Measurements from ENCODE around the gene PPIA.
A peak's percentile ranks its signal among the peaks of the same experiment; 100 is the strongest.

Gene PPIA

DNA sequence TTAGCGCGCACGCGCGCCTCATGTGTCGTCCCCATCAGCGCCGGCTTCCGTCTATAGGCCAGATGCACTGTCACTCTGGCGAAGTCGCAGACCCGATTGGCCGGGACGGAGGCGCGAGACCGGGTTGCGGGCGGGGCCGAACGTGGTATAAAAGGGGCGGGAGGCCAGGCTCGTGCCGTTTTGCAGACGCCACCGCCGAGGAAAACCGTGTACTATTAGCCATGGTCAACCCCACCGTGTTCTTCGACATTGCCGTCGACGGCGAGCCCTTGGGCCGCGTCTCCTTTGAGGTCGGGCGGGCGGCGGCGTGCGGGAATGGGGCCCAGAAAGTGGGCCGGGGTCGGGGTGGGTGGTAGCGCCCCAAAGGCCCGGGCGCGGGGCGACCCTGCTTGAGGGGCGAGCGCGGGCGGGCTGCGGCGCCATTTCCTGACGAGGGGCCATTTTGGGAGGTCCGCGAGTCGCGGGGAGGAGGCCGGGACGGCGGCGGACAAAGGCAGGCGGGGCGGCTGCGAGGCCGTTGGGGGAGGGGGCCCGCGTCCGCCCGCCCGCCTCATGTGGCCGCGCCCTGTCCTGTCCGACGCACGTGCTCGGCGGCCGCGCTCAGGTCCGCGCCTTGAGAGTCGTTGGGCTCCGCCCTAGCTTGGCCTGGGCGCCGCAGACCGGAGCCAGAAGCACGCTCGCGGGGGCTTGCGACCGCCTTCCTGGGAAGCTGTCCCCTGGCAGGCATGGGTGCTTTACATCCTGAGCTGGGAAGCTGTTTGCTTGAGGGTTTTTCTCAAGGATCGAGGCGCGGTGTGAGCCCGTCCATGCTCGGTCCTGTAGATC is at the start of gene PPIA:
PPIA (plus strand) TSS at position 178 of the 825 bp plus-strand sequence; CDS start at position 222, 44 bp downstream.
- peak; percentile 96 to 99 (median 98) for DNase-seq
- intact Hi-C loops (cut with DNase I), result loop anchor here (2.0 kb wide), 3 partner anchors 48 to 214 kb away; partner anchors contain the start of genes H2AZ2, TMED4 and ZMIZ2

DNA sequence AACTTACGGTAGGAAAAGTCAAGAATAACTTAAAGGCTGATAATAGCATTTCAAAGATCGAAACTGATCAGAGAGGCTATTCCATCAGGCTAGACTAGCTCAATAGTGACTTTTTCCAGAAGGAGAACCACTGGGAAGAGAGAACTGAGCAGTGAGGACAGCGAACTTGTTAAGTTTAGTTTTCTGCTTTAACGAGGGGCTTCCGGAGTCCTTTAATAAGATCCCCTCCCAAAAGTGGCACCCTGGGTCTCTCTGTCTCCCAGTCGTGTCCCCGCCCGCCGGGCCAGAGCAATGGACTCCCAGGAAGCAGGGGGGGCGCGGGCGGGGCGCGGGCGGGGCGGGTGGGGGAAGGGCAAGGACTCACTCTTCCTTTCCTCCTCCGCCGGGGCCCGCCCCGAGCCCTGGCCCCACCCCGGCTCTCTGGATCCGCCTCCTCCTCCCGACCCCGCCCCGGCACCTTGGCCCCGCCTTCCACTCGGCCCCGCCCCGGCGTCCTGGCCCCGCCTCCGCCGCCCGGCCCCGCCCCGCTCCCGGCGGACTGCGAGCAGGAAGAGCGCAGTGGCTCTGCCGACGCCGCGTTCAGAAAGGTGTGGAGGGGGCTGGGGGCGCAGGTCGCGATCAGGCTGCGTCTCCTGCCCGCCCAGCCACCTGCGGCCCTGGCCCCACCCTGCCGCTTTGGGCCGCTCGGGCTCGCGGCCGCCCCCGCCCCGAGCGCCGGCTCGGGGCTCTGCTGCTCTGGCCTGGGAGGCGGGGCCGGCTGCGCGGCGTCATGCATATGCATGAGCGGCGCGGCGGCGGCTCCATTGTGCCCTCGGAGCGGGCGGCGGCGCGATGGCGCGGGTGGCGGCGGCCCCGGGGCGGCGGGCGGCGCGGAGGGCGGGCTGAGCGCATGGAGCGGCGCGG is 48.2 kb upstream of the PPIA start, which contains the start of gene ZMIZ2:
ZMIZ2 (plus strand) TSS at position 803 of the 903 bp plus-strand sequence. CDS start 7,403 bp downstream, outside the sequence.
- peak; percentile 81 to 99 (median 97) for DNase-seq
- intact Hi-C loops (cut with DNase I), result loop anchor here (2.0 kb wide), 2 partner anchors 49 to 141 kb away; partner anchors contain the start of genes OGDH and PPIA

DNA sequence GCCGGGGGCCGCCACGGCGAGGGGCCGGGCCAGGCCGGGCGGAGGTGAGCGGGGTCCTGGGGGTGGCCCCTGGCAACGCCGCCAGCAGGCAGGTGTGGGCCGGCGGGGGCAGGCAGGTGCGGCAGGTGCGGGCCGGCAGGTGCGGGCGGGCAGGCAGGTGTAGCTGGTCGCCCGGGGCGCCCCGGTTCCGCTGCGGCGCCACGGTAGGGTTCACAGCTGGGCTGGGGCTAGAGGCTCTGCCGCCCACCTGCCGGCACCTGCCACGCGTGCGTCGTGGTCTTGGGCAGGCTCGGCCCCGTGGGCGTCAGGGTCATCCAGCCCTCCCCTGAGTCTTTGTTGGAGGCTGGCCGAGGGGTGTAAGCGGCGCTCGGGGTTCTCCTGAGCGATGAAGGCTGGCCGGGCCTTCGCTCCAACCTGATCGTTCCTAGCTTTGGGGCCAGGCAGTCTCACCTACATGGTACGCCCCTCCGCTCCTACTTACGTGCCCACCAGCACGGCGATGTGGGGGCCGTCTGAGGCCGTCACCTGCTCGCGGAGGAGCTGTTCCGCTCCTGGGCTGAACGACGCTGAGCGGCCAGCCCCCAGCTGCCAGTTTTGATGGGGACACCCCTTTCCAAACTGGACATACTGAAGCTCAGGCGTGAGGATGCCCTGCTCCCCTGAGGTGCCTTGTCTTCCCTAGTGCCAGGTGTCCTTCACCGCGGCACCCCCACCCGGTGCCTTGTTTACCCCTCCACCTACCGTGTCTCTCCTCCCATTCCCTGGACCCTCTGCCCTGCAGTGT is 47.3 kb upstream of the PPIA start:
- DNase-seq, result peak in 1 of 42 donors; percentile 44
- intact Hi-C loops (cut with DNase I), result loop anchor here (2.0 kb wide), 2 partner anchors 48 to 142 kb away; partner anchors contain the start of genes OGDH and PPIA

GRCh38 chr7:44749992-44750391 is 46.5 kb upstream of the PPIA start:
- intact Hi-C loops (cut with DNase I), result loop anchor here (2.0 to 10.0 kb wide), 3 partner anchors 47 to 143 kb away; partner anchors contain the start of genes H2AZ2, OGDH and PPIA
- no peak for DNase-seq

DNA sequence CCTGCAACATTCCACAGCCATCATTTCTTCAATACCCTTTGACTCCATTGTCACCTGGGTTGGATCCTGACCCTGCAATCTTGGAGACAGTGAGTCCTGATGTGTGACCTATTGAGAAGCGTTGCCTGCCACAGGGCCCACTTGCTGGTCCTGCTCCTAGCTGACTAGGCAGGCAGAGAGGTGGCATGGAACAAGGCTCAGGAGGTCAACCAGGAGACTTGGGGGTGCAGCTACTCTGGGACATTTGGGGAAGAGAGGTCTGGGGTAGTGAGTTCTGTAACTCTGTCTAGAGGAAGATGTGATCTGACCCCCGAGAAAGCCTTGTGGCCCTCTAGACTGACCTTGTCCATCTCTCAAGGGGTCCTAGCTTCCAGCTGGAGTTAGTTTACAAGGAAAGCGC is 46.1 kb upstream of the PPIA start:
- intact Hi-C loops (cut with DNase I), result loop anchor here (10.0 kb wide), 1 partner anchor 94 kb away; the partner anchor contains the start of gene H2AZ2

DNA sequence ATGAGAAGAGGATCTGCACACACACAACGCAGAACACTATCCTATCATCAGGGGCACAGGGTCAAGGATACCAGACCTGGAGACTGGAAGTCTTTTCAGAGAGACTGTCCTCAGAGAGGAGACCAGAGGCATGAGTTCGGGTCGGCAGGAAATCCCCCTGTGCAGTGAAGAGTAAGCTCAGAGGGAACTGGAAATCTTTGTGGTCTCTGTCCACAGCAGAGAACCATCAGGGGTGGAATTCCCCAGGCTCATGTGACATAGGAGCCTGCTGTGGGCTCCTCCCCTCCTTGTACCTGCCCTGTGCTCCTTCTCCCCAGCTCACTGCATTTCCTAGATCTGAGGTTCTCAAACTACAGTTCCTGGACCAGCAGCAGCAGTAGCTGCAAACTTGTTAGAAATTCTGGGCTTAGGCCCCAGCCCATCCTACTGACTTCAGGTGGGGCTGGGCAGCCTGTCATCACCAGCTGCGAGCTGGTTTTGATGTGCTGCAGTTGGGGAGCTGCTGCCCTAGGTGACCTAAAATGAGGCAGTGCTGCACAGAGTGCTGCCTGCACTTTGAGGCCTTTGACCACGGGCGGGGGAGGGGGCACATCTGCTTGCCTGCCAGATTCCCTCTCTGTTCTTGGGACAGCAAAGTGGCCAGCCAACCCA is 45.4 kb upstream of the PPIA start:
- no peak for DNase-seq
- intact Hi-C loops (cut with DNase I), result loop anchor here (10.0 kb wide), 1 partner anchor 94 kb away; the partner anchor contains the start of gene H2AZ2

More for the DNA sequence above, 46.1 kb upstream of the PPIA start:
- DNase-seq, result no peak

DNA sequence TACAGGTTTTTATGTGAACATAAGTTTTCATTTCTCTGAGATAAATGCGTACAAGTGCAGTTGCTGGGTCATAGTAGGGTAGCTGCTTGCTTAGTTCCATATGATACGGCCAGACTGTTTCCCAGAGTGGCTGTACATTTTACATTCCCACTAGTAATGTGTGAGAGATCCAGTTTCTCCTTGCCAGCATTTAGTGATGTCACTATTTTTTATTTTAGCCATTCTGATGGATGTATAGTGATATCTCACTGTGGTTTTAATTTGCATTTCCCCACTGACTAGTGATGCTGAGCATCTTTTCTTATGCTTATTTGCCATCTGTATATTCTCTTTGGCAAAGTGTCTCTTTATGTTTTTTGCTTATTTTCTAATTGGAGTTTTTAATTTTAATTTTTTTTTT is 43.7 kb upstream of the PPIA start:
- intact Hi-C loops (cut with DNase I), result loop anchor here (10.0 kb wide), 1 partner anchor 92 kb away; the partner anchor contains the start of gene H2AZ2
- DNase-seq, result no peak

DNA sequence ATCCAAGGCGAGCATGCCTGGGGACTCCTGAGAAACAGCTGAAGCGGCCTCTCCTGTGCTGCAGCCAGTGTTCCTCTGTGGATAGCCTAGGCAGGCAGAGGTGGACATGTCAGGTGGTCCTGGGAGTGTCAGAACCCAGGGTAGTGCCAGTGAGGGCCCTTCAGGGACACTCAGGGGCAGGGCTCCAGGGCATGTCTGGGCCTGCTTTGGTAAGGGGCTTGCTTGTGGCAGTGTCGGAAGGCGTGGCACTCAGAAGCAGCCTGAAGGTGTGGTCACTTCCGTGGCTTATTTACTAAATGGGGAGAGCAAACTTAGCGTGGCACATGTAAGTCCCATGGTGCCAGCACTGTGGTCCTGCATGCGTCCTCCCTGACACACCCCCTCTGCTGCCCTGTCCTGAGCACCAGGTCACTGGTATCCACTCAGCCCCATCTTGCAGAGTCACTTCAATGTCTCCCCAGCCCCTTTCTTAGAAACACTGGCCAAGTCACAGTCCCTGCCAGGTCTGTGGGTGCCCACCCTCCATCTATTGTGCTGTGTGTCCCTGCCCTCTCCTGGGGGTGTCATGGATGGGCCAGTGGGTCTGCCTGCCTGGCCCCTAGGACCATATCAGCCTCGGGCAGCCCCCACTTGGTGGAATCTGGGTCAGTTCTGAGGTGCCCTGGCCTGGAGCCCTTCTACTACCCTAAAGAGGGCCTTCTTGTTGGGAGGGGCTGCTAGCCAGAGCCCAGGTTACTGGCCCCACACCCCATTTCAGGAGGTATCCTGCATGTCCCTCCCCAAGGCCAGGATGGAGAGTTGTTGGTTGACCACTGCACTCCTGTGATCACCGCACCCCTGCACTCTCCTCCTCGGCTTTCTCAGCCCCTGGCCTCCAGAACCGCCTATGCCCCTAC is 41.4 kb upstream of the PPIA start:
- intact Hi-C loops (cut with DNase I), result loop anchor here (10.0 kb wide), 1 partner anchor 90 kb away; the partner anchor contains the start of gene H2AZ2
- DNase-seq, result no peak

DNA sequence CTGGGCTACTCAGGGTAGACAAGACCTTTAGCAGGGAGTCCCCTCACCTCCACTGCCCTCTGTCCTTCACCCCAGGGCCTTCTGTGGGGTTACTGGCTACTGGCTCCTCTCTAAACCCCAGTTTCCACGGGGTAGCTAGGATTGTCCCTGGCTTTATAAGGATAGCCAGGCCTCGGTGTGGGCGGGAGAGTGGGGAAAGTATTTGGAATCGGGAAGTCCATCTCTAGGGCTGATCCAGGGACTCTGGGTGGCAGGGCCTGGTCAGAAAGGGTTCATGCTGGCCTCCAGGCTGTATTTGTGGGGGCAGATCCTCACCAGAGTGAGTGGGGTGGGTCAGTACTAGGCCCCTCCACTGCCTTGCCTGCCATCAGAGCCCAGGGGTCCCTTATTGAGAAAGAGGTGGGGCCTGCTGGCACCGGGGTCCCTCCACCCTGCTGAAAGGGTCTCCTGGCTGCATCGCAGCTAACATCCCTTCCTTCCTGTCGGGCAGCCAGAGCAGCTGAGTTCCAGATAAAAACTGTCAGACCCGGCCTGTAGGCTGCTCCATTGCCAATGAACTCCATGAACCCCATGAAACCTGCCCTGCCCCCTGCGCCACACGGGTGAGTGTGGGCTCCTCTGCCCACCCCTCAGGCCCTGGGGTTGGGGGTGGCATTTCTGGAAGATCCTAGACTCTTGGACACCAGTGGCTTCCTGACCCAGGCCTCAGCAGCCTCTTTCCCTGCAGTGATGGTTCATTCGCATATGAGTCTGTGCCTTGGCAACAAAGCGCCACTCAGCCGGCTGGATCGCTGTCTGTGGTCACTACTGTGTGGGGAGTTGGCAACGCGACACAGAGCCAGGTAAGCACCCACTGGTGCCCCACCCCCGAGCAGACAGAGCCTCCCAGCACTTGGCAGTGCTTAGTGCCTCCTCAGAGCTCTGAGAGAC is 40.5 kb upstream of the PPIA start:
- intact Hi-C loops (cut with DNase I), result loop anchor here (10.0 kb wide), 1 partner anchor 89 kb away; the partner anchor contains the start of gene H2AZ2
- no peak for DNase-seq

GRCh38 chr7:44756904-44757303 is 39.6 kb upstream of the PPIA start:
- no peak for DNase-seq
- intact Hi-C loops (cut with DNase I), result loop anchor here (10.0 kb wide), 1 partner anchor 88 kb away; the partner anchor contains the start of gene H2AZ2

DNA sequence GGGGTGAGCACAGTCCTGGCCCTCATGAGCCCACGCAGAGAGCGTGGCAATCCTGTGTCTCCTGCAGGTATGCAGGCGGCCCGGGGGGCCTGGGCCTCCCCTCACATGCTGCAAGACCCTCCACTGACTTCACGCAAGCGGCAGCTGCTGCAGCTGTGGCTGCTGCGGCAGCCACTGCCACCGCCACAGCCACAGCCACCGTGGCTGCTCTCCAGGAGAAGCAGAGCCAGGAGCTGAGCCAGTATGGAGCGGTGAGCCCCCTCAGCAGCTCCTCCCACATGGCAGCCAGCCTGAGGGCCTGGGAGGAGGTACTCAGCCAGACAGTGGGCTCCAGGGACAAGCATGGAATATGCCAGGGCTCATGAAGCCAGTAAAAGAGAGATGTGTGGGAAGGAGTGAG is 39.2 kb upstream of the PPIA start:
- intact Hi-C loops (cut with DNase I), result loop anchor here (10.0 kb wide), 1 partner anchor 87 kb away; the partner anchor contains the start of gene H2AZ2

GRCh38 chr7:44757739-44758138 is 38.7 kb upstream of the PPIA start:
- intact Hi-C loops (cut with DNase I), result loop anchor here (10.0 kb wide), 1 partner anchor 87 kb away; the partner anchor contains the start of gene H2AZ2
- peak in 1 of 42 donors; percentile 1 for DNase-seq

More for the DNA sequence above, 39.2 kb upstream of the PPIA start:
- DNase-seq, result peak in 32 of 42 donors; percentile 23 to 77 (median 56)

GRCh38 chr7:44759246-44759645 is 37.2 kb upstream of the PPIA start:
- DNase-seq, result peak in 1 of 42 donors; percentile 14
- intact Hi-C loops (cut with DNase I), result loop anchor here (10.0 kb wide), 1 partner anchor 86 kb away; the partner anchor contains the start of gene H2AZ2

- no peak for DNase-seq
- intact Hi-C loops (cut with DNase I), result no loop called here
Measured at GRCh38 chr7:44760034-44760580, 36.4 kb upstream of the PPIA start.
